Stomach (tissue), 19 donors: ENCODE data around the gene TMEM72. TPM values are rescaled to one million over a fixed set of nuclear protein-coding genes. Genes with fewer than 3 reads are reported as not detected.
A peak's percentile ranks its signal among the peaks of the same experiment; 100 is the strongest.

Experiments
- DNase-seq, 2 donors: peaks; one replicate each; pipeline versions ENCODE4 v3.0.0 to v3.0.0-alpha.2; 2013 to 2019
- H3K27ac ChIP-seq, 5 donors: fragments of 200-600 bp in 4 of 5; sonication (generic) in 4 of 5; one replicate each; pipeline ENCODE4 v1.5.1; 2013 to 2019; ENCODE audit warnings: mild to moderate bottlenecking in 1 of 5, moderate library complexity in 1 of 5
- H3K27me3 ChIP-seq, 3 donors: fragments of 200-600 bp; sonication (generic); one replicate each; pipeline ENCODE4 v1.5.1; 2017 to 2019; ENCODE audit warnings: mixed run types in 1 of 3
- H3K36me3 ChIP-seq, 4 donors: fragments of 200-600 bp; sonication (generic); 1 replicate in 3 of 4; 2 replicates in 1 of 4; pipeline ENCODE4 v1.5.1; 2016 to 2019
- H3K4me1 ChIP-seq, 4 donors: fragments of 200-600 bp; sonication (generic); one replicate each; pipeline ENCODE4 v1.5.1; 2016 to 2019
- H3K4me3 ChIP-seq, 4 donors: fragments of 200-600 bp; sonication (generic) in 3 of 4; one replicate each; pipeline ENCODE4 v1.5.1; 2016 to 2019; ENCODE audit warnings: mild to moderate bottlenecking in 1 of 4
- H3K9me3 ChIP-seq, 4 donors: fragments of 200-600 bp; sonication (generic); one replicate each; pipeline ENCODE4 v1.5.1; 2016 to 2019
- EP300 ChIP-seq: sonication (generic); formaldehyde crosslinking; IDR thresholded peaks from one replicate; pipeline ENCODE4 v1.6.1; 2017; ENCODE audit warnings: antibody characterized with exemption
- POLR2A ChIP-seq, 4 donors: fragments of 450-650 bp; IDR thresholded peaks; one replicate each; pipeline ENCODE4 v1.6.1; 2016; ENCODE audit warnings: antibody characterized with exemption in 4 of 4, control low read depth in 2 of 4, mild to moderate bottlenecking in 1 of 4, moderate library complexity in 1 of 4
- POLR2AphosphoS5 ChIP-seq, 3 donors: sonication (generic); formaldehyde crosslinking; IDR thresholded peaks; one replicate each; pipeline ENCODE4 v1.6.1; 2016; ENCODE audit warnings: antibody characterized with exemption in 3 of 3
- WGBS, 5 donors: extraction: QIAGEN DNeasy Blood & Tissue Kit in 3 of 5; methylation state at CpG; one replicate each; pipeline versions ENCODE4 v1.1.5 to v1.1.7; 2013 to 2018; 5-methylcytosine and 5-hydroxymethylcytosine counted together
- intact Hi-C: fragments of 100-400 bp; cut with DNase I; formaldehyde crosslinking; loops from one replicate; pipeline ENCODE4 v1.15.1; 2023; ENCODE audit warnings: low total_unique reads
- long read RNA-seq, 10 donors: transcript quantifications; one replicate each; lab custom pipeline, GENCODE V29; 2026
- polyA plus RNA-seq, 3 donors: library from polyadenylated mRNA; stranded (reverse); fragments of 200-250 nt; gene quantifications; one replicate each; pipeline ENCODE4 v1.2.3, GENCODE V29; 2013
- total RNA-seq, 5 donors: library from RNA; depleted of rRNA; stranded (reverse); fragments of >200 nt; gene quantifications; one replicate each; pipeline versions ENCODE4 v1.1.0 to v1.2.3, GENCODE V29; 2014 to 2016
- TF ChIP-seq, protein P1 (sequence below), 7 experiments: fragments of 450-650 bp in 4 of 7; fragments of 200-600 bp in 3 of 7; sonication (generic) in 3 of 7; IDR thresholded peaks; one replicate each; pipeline ENCODE4 v1.5.1; 2016 to 2019; ENCODE audit warnings: antibody characterized with exemption in 7 of 7, control low read depth in 2 of 7, mild to moderate bottlenecking in 1 of 7
- donor health status: healthy with polysubstance abuse.
- donor health status: Bipolar disorder and iron deficiency.
- donor health status: healthy.

Gene TMEM72
- total RNA-seq (10 to 100 TPM in 1 of 5 donors, 1 to 10 TPM in 1, not detected in 3; 1.3 to 30.4 TPM), polyA plus RNA-seq (under 1 TPM in 1 of 3 donors, not detected in 2; 0.13 TPM)
- long read RNA-seq, donor 1, result 0 reads
- long read RNA-seq, donor 2, partial matches to known transcripts, result 0 of 1 reads
- long read RNA-seq, donor 2, other reads (novel, unspliced or antisense), result 0 of 1 reads
- long read RNA-seq, donor 3, result 0 reads
- long read RNA-seq, donor 4, result 0 reads
- long read RNA-seq, donor 5, result 0 reads
- long read RNA-seq, donor 6, result 0 reads
- long read RNA-seq, donor 7, result 0 reads
- long read RNA-seq, donor 8, result 0 reads
- long read RNA-seq, donor 9, result 0 reads
- long read RNA-seq, donor 10, result 0 reads

GRCh38 chr10:44911081-44911540, at the start of gene TMEM72:
TMEM72 (plus strand) TSS chr10:44911337; CDS start chr10:44911513, 176 bp downstream.
- H3K36me3 ChIP-seq, result no peaks in the 10 kb centered on the region
- no peaks in the 10 kb centered on the region for H3K9me3 ChIP-seq
- DNase-seq, result peak; percentile 92
- intact Hi-C loops, result no loop called here
- no peaks in the 10 kb centered on the region for H3K27me3 ChIP-seq
- 21 to 39% (median 32%) methylated on average over 8 to 12 of the region's 12 CpGs for WGBS, 5 donors
- H3K27ac ChIP-seq, result peak within 1 kb of the TSS; percentile 33 to 69 (median 42)
- TF ChIP-seq POLR2AphosphoS5 (IDR thresholded peaks at IDR 0.05) (peak in 1 of 3 donors; percentile 69), POLR2A (IDR thresholded peaks at IDR 0.05) (no peak)
- TF ChIP-seq, protein P1, sequence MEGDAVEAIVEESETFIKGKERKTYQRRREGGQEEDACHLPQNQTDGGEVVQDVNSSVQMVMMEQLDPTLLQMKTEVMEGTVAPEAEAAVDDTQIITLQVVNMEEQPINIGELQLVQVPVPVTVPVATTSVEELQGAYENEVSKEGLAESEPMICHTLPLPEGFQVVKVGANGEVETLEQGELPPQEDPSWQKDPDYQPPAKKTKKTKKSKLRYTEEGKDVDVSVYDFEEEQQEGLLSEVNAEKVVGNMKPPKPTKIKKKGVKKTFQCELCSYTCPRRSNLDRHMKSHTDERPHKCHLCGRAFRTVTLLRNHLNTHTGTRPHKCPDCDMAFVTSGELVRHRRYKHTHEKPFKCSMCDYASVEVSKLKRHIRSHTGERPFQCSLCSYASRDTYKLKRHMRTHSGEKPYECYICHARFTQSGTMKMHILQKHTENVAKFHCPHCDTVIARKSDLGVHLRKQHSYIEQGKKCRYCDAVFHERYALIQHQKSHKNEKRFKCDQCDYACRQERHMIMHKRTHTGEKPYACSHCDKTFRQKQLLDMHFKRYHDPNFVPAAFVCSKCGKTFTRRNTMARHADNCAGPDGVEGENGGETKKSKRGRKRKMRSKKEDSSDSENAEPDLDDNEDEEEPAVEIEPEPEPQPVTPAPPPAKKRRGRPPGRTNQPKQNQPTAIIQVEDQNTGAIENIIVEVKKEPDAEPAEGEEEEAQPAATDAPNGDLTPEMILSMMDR (IDR thresholded peaks at IDR 0.05), result peak in 1 of 7 experiments; percentile 12
- peaks cover 11 to 52% (median 27%) of the 10 kb centered on the region in 4 donors for H3K4me1 ChIP-seq
- no peak within 1 kb of the TSS for H3K4me3 ChIP-seq

DNA sequence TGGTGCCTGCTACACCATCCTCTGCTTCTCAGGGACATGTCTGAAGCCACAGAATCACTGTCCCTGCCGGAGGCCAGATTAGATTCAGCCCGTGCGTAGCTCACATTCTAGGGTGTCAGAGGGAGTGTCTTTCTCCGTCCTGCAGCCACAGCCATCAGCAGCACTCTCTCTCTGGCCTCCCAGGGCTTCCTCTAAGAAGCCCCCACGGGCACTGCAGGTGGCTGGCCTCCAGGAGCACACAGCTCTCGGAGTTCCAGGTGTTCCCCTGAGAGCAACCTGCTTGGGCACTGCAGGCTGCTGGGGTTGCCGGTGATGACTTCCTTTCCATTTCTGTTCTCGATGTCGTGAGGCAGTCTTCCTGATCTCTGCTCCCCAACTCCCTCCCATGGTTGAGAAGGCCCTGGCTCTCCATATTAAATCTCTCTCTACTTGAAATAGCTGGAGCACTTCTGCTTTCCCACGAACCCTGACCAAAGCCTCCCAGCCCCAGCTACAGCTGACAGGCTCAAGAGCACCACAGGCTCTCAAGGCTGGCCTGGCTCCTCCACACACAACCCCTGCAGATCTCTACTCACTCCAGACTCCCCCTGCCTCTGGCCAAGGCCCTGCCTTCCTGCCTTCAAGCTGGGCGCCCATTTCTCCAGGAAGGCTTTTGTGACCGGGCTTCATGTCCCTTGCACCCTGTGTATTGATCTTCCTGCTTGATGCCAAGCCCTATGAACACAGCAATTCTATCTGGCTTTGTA, 49.0 kb upstream of the TMEM72 start:
- intact Hi-C loops, result no loop called here
- peak in 1 of 2 donors; percentile 44 for DNase-seq
- TF ChIP-seq, protein P1 (IDR thresholded peaks at IDR 0.05), result no peak
- TF ChIP-seq POLR2A (IDR thresholded peaks at IDR 0.05) (no peak), POLR2AphosphoS5 (IDR thresholded peaks at IDR 0.05) (no peak), EP300 (no peak)
- no peaks in the 10 kb centered on the region for H3K36me3 ChIP-seq
- WGBS, 5 donors, result 75 to 85% (median 79%) methylated on average over 12 of the region's 12 CpGs
- peaks cover 0 to 27% (median 2%) of the 10 kb centered on the region in 3 donors for H3K27me3 ChIP-seq
- no peaks in the 10 kb centered on the region for H3K9me3 ChIP-seq
- peaks cover 15 to 34% (median 26%) of the 10 kb centered on the region in 4 donors for H3K4me1 ChIP-seq
- no peak overlapping the region for H3K4me3 ChIP-seq
- H3K27ac ChIP-seq, result no peak overlapping the region

DNA sequence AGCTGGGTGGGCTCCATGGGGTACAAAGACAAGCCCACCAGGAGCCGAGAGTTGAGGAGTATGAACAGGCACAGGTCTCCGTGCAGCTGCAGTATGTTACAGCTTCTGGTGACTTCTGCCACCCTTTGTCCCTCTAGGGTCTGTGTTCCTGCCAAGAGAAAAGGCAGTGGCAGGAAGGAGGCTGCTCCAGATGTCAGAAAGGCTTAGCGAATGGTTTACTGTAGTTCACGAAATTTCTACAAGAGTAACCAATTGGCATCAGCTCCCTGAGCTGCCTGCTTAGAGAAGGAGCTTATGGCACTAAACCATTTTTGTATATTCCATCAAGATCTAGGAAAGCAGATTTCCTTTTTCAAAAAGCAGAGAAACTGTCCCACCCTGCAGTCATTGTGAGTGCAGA, 48.2 kb upstream of the TMEM72 start:
- intact Hi-C loops, result no loop called here
- DNase-seq, result peak in 1 of 2 donors; percentile 48
- Histone ChIP-seq H3K4me1 (peaks cover 15 to 34% (median 26%) of the 10 kb centered on the region in 4 donors), H3K36me3 (no peaks in the 10 kb centered on the region), H3K9me3 (no peaks in the 10 kb centered on the region), H3K27ac (no peak overlapping the region), H3K4me3 (no peak overlapping the region), H3K27me3 (peaks cover 0 to 29% (median 2%) of the 10 kb centered on the region in 3 donors)
- TF ChIP-seq, protein P1 (IDR thresholded peaks at IDR 0.05), result no peak
- TF ChIP-seq EP300 (no peak), POLR2AphosphoS5 (IDR thresholded peaks at IDR 0.05) (no peak), POLR2A (IDR thresholded peaks at IDR 0.05) (no peak)
- WGBS, 5 donors, result 45 to 71% (median 58%) methylated on average over 4 of the region's 4 CpGs

GRCh38 chr10:44863344-44864047, 47.6 kb upstream of the TMEM72 start:
- H3K27ac ChIP-seq, result no peak overlapping the region
- no peak for TF ChIP-seq POLR2A (IDR thresholded peaks at IDR 0.05)
- TF ChIP-seq, protein P1 (IDR thresholded peaks at IDR 0.05), result no peak
- TF ChIP-seq POLR2AphosphoS5 (IDR thresholded peaks at IDR 0.05), result no peak
- TF ChIP-seq EP300, result no peak
- H3K9me3 ChIP-seq, result no peaks in the 10 kb centered on the region
- intact Hi-C loops, result no loop called here
- peaks cover 0 to 29% (median 2%) of the 10 kb centered on the region in 3 donors for H3K27me3 ChIP-seq
- 58 to 64% (median 62%) methylated on average over 15 of the region's 15 CpGs for WGBS, 5 donors
- H3K4me1 ChIP-seq, result peaks cover 15 to 34% (median 26%) of the 10 kb centered on the region in 4 donors
- H3K4me3 ChIP-seq, result no peak overlapping the region
- DNase-seq, result peak in 1 of 2 donors; percentile 47
- H3K36me3 ChIP-seq, result no peaks in the 10 kb centered on the region
